HG03575 (cell line): ENCODE measurements around the gene CUX1.

ENCODE experiments used
- ATAC-seq: cut with Tn5 transposase; IDR thresholded peaks from one replicate; pipeline ENCODE4 v1.9.1; 2021; ENCODE audit not compliant: unreplicated experiment, insufficient number of reproducible peaks, low FRiP score; ENCODE audit errors: extremely low read depth

The CUX1 gene

DNA sequence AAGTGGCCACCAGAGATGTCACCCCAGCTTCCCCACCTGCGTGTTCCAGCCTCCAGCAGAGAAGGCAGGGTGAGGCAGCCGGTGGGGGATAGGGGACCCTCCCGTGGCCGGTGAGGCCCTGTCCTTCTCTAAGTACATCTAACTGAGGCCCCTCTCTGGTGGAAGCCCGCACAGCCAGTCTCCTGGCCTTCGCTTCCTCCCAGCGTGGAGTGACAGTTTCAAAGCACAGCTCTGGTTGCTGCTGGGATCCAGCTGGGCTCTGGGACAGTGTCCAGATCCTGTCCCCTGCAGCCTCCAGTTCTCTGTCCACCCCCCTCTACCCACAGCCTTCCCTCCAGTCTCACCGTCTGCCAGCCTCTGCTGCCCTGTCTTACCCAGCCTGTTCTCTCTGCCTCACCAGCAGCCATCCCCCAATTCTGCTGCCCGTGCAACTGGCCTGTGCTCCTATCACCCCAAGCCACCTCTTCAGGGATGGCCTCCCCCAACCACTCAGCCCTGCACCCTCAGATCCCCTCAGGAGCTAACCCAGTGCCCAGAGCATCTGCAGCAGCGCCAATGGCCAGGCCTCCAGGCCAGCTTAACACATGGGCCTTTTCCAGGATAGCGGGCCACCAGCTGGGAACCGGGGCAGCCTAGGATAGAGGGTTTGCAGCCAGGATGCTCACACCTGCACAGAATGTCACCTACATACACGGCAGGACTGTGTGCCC is 452.9 kb downstream of the CUX1 start:
- no peak for ATAC-seq

DNA sequence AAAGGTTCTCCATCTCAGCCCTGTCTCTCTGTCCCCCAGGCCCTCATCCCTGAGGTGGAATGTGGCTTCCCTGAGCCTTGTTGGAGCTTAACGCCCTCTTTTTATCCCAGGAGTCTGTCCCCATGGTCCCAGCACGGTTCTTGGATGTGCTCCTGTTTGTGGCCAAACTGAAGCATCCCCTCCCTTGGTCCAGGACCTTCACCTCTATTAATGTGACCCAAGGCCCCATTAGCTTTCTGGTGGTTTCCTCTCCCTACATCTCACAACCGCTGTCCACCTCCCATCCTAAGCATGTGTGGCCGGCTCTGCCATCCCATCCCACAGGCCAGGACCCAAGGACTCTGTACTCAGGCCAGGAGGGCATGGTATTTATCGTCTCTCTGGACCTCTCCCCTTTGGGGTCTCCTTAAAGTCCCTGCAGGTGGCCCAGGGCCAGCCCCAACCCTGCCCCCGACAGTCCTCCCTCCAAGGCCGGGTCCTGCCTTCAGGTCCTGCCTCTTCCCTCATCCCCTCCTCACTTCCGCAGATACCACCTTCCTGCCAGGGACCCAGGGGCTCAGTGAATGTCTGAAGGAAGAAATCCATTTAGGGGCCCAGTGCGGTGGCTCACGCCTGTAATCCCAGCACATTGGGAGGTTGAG is 453.9 kb downstream of the CUX1 start:
- no peak for ATAC-seq

DNA sequence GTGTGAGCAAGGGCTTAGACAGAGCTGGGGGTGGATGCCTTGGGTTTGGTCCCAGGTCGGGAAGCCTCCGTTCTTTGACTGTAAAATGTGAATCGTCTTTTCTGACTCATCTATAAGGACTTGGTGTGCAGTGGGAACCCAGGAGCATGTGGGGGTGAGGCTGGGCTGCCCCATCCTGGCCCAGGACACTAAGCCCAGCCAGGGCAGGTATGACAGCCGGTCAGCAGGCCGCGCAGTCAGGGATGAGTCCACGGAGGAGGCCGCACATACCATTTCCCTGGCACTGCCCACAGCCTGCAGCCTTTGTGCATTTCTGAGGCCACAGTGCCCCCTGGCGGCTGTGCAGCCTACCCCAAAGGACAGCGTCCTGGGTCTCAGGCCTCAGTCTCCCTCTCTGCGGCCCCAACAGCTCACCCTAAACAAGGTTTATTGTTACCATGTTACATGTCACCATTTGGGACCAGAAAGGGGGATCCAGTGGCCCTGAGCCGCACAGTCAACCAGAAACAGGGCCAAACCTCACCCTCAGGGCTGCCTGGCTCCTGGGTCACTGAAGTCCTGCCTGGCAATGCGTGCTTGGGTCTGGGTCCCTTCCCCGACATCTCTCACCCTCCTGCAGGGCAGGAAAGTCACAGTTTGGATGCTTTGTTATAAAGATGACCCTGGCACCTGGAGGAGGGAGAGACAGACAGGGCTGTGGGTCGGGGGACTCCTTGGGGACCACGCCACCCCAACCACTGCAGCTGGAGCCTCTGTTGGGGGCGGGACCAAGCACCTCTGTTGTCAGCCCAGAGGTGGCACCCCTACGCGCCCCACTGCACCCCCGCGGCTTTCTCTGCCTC is 454.9 kb downstream of the CUX1 start:
- no peak for ATAC-seq

DNA sequence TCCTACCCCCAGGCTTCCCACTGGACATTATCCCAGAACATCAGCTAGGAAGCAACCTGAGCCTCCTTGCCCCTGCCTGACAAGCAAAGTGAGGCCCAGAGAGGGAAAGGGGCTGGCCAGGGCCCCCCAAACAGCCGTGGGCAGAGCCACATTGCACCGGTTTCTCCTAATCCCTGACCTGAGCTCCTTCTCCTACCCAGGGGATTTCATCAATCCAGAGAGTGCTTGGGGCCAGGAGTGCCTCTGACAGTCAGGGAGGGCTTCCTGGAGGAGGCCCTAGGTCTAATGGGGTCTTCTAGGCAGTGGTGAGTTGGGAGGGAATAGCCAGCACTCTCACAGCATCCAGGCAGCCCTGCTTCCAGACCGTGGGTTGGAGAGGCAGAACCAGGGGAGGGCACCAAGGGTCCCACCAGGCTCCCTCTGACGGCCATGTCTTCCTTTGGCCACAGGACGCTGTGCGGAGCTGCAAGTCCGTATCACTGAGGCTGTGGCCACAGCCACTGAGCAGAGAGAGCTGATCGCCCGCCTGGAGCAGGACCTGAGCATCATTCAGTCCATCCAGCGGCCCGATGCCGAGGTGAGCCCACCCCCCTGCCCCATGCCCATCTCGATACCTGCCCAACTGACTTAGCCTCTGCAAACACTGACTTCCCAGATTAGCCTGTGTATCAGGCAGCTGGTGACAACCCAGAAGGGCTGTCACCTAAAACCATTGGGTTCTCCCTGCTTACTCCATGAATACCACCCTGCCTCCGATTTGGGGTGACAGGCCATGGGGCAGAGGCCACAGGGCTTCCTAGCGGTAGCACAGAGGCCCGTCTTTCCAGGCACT is 455.7 kb downstream of the CUX1 start:
- ATAC-seq, result no peak

DNA sequence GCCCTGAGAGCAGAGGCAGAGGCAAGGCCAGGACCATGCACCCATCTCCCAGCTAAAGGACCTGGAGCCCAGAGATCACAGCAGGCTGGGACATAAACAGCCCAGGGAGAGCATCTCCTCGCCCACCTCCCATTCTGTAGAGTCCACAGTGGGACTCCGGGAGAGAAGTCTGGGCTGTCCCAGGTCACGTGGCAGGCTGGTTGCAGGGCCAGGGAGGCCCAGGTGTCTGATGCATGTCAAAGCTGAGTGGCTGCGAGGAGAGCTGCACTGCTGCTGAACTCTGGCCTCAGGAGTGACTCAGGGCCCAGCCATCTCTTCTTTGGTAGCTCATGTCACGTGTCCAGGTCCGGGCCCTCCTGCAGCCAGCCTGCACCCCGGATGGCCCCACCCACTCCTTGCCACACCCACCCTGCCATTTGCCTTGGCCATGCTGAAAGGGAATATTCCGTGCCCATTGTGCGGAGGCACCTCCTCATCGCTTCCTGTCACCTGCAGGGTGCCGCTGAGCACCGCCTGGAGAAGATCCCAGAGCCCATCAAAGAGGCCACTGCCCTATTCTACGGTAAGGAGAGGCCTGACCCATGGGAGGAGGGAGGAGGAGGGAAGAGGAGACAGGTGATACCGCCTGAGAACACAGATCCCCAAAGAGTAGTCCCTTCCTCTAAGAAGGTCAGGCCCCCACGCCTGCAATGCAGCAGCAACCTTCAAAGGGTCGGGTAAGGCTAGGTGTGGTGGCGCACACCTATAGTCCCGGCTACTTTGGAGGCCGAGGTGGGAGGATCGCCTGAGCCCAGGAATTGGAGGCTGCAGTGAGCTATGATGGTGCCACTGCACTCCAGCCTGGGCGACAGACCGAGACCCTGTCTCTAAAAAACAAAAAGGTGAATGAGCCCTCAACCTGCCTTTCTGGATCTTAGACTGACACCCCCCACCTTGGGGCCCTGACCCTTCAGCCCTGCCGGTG is 456.6 kb downstream of the CUX1 start:
- ATAC-seq, result no peak

DNA sequence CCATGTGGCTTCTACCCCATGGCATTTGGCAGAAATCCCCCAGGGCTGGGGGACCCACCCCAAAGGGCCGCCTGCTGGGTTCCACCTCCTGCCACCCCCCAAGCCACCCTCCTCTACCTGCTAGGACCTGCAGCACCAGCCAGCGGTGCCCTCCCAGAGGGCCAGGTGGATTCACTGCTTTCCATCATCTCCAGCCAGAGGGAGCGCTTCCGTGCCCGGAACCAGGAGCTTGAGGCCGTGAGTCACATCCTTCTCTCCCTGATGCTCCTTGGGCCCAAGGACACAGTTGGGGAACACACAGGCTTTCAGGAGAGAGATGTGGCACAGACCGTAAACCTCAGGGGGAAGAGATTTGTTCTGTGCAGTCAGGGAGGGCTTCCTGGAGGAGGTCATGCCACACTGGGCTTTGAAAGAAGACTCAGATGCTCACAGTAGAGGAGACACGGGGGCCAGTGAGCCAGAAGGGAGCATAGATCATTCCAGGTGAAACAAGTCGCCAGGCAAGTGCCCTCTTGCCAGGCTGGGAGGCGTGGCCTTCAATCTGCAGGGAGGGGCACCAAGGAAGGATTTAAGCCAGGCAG is 457.8 kb downstream of the CUX1 start:
- no peak for ATAC-seq

DNA sequence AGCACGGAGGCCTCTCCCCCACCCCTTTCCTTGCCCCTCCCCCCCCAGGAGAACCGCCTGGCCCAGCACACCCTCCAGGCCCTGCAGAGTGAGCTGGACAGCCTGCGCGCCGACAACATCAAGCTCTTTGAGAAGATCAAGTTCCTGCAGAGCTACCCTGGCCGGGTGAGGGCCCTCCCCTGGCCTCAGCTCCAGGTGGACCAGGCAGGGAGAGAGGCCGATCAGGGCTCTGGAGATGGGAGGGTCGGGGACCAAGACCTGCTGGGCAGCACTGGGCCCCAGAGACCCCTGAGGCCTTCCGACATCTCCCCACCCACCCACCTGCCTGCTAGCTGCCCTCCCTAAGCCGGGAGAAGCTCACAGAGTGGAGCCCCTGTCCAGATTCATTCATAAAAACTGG is 460.5 kb downstream of the CUX1 start:
- ATAC-seq, result no peak

DNA sequence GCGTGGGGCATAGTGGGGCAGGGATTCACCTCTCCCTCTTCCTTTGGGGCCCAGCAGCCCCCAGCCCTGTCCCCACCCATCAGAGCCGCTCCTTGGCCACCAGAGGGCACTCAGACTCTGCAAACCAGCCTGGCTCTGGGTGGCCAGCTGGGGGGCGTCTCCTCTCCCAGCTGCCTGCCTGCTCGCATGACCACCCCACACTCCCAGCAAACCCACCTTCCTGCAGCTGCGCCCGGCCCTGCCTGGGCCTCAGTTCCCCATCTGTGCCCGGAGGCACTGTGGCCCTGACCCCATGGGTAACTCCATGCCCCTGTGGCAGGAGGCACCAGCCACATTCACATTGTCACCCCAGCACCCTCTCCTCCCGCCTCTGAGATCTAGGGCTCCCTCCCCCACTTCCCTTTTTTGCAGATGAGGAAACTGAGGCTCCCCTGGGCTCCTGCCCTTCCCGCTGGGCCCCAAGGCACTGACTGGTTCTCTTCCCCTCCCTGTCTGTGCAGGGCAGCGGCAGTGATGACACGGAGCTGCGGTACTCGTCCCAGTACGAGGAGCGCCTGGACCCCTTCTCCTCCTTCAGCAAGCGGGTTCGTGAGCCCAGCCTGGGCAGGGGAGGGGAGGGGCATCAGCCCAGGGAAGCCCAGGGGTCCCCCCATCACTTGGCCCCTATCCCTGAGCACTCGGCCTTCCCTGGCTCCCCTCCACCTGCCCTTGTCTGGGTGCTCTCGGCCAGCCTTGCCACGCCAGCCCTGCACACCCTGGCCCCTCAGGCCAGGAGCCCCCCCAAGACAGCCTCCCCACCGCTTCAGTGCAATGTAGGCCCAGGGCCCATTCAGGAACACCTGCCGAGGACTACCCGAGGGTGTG is 462.3 kb downstream of the CUX1 start:
- no peak for ATAC-seq

DNA sequence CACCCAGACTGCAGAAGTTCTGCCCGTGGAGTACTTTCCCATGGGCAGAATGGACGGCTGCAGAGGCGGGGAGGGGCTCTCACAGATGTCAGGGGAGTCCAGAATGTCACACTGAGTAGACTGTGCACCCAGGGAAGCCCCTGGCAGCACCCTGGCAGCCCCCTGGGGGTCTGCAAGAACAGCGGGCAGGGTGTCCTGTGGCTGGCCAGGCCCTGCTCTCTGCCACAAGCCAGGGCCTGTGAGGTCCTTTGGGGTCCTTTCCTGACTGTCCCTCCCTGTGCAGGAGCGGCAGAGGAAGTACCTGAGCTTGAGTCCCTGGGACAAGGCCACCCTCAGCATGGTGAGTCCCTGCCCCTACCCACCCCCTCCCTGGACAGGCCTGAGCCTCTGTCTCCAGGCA is 463.1 kb downstream of the CUX1 start:
- ATAC-seq, result no peak

DNA sequence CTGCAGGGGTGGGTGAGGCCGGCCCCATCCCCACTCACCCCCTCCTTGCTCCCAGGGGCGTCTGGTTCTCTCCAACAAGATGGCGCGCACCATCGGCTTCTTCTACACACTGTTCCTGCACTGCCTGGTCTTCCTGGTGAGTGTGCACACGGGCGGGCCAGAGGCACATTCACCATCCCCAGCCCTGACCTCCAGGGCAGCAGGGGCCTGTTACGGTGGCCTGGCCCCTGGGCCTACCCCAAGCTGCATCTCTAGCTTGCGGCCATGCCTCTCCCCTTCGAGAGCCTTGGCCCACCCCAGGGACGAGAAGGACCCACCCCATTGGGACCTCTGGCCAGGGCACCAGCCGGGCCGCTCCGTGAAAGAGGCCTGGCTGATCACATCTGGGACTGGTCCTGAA is 464.4 kb downstream of the CUX1 start:
- no peak for ATAC-seq

DNA sequence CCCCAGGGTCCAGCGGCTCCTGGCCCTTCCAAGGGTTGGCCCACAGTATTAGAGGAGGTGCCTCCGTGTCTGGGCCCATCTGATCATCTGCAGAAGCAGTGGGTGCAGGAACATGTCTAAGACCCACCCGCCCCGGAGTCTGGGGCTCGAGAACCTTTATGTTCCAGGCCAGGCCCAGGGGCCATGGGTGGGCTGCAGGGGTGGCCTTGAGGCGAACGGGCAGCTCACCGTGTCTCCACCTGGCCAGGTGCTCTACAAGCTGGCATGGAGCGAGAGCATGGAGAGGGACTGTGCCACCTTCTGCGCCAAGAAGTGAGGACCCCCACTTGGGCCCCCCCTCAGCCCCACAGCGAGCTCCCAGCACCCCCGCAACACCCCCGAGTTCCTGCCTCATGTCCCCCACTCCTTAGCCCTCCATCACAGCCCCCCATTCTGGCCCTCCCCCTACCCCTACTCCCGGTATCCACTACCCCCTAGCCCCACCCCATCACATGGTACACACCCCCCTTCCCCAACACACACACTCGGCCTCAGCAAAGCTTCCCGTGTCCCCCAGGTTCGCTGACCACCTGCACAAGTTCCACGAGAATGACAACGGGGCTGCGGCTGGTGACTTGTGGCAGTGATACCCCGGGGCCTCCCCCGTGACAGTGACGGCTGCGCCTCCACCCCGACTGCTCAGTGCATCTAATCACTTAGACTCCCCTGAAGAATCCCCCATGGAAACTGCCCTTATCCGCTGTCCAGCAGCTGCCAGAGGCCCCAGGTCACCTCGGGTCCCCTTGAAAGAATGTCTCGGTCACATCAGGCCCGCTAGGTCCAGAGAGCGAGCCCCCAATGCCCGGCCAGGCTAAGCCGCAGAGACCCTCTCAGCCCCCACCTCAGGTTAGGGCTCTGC is 465.3 kb downstream of the CUX1 start:
- ATAC-seq, result no peak

DNA sequence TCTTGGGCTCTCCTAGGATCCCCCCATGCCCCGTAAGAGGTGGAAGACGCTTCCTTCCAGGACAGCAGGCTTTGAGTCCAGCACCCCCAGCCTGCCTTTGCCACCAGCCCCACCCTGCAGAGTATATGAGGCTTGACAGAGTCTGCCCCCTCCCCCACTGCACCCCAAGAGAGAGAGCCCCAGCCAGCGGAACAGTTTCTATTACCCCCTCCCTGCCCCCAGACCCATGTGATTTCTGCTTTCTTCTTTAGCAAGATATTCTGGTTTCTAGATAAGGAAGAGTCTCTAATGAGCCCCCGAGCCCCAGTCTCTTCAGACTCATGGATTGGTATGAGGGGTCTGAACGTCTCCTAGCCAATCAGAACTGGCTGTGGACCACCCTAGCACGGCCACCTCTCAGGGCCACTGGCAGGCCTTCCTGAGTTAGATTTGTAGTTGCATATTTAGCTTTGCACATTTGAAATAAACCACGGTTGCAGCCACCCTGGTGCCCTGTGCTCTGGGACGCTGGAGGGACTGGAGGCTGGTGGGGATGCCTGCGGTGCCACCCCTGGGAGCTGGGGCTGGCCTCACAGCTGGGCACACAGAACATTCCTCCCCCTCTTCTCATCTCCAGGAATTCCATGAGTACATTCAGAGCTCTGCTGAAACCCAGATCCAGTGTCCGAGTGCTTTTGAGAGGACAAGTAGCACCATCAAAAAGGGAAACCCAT is 466.2 kb downstream of the CUX1 start:
- no peak for ATAC-seq

DNA sequence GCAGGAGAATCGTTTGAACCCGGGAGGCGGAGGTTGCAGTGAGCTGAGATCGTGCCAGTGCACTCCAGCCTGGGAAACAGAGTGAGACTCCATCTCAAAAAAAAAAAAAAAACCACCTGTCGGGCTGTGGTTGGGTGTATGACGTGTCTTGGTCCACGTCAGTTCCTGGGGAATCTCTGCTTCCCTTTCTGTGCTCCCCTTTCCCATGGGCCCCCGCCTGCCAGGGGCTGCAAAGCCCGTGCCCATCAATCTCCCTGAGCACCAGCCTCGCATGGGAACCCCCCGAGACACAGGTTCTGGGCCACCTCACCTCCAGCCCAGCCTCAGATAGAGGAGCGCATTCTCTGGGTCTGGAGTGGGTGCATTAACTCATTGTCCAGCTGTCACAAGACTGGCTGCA is 467.0 kb downstream of the CUX1 start:
- no peak for ATAC-seq

DNA sequence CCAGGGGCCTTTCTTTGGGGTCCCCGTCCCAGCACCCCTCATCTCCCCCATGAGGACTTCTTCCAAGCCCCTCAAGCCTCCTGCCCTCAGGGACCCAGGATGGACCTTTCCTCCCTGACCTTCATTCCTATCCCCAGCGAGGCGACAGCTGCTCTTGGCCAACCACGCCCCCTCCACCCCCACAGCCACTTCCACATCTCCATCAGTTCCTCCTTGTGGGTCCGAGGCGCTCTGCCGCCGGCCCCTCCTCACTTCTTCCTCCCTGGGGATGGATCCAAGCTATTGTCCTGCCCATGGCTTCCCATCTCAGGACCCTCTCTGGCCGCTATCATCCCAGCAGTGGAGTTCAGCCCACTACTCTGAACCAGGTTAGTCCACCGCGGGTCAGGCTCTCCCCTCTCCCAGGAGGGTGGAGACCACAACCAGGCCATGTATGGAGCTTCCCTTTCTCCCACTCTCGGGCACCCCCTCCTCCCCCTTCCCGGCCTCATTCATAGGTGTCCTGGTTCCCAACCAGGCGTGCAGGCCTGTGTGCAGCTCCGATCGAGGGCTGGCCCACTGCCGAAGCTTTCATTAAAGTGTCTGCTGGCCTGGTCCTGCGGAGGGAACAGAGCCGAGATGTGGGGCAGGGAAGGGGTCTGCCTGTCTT is 467.6 kb downstream of the CUX1 start:
- ATAC-seq, result no peak
